GDM1 (cell line): Measurements from ENCODE around the gene TK2.
"Not testable (repeated sequence)": the region's sequence is repeated elsewhere in the genome, so short reads cannot be mapped to it uniquely, and the experiment has no call there.

Source experiments
- DNase-seq: peaks from one replicate; lab custom pipeline; 2025; lab: John Stamatoyannopoulos, UW

The TK2 gene

GRCh38 chr16:66572356-66572755, 22.4 kb upstream of the TK2 start:
- DNase-seq: no peak

- no peak for DNase-seq
Observed at GRCh38 chr16:66569827-66570405, 20.0 kb upstream of the TK2 start.

- no peak for DNase-seq
Observed at GRCh38 chr16:66569131-66569530, 19.2 kb upstream of the TK2 start.

GRCh38 chr16:66568355-66568754, 18.4 kb upstream of the TK2 start:
- no peak for DNase-seq

- not testable (repeated sequence) for DNase-seq
Observed at GRCh38 chr16:66567270-66567669, 17.3 kb upstream of the TK2 start.

- DNase-seq: no peak
Observed at GRCh38 chr16:66566051-66566901, 16.4 kb upstream of the TK2 start, which contains the start of gene CMTM1. Gene CMTM1 (plus strand): TSS chr16:66566439. CDS start chr16:66566514, 75 bp downstream.

- no peak for DNase-seq
Observed at GRCh38 chr16:66563574-66564334, 13.8 kb upstream of the TK2 start.

- DNase-seq: no peak
Observed at GRCh38 chr16:66562986-66563385, 13.1 kb upstream of the TK2 start.

GRCh38 chr16:66562409-66562808, 12.5 kb upstream of the TK2 start:
- no peak for DNase-seq

GRCh38 chr16:66561381-66562080, 11.6 kb upstream of the TK2 start:
- DNase-seq: no peak

- no peak for DNase-seq
Observed at GRCh38 chr16:66560107-66560506, 10.2 kb upstream of the TK2 start.

GRCh38 chr16:66554495-66554894, 4.6 kb upstream of the TK2 start:
- DNase-seq: no peak

- no peak for DNase-seq
Observed at GRCh38 chr16:66554021-66554420, 4.1 kb upstream of the TK2 start.

GRCh38 chr16:66553223-66553622, 3.3 kb upstream of the TK2 start:
- no peak for DNase-seq

GRCh38 chr16:66552286-66553177, 2.6 kb upstream of the TK2 start, which contains the start of gene CKLF:
Gene CKLF (plus strand): TSS chr16:66552576. CDS start chr16:66552716, 140 bp downstream.
- DNase-seq: peak; percentile 80

GRCh38 chr16:66551788-66552285, 1.9 kb upstream of the TK2 start:
- no peak for DNase-seq

GRCh38 chr16:66551348-66551759, 1.4 kb upstream of the TK2 start:
- DNase-seq: peak; percentile 45

GRCh38 chr16:66548868-66549267, 1.1 kb downstream of the TK2 start:
- DNase-seq: no peak

- no peak for DNase-seq
Observed at GRCh38 chr16:66548068-66548467, 1.9 kb downstream of the TK2 start.

GRCh38 chr16:66547101-66547989, 2.6 kb downstream of the TK2 start:
- DNase-seq: no peak
